GM12891 (cell line): ENCODE measurements around the gene PHEX.

Experiments
- DNase-seq: peaks from one replicate; pipeline ENCODE4 v3.0.0; 2011; ENCODE audit warnings: low spot score; ENCODE audit not compliant: insufficient read length
- FAIRE-seq: peaks from 2 replicates; lab custom pipeline; 2011; peaks lifted over from hg19 to GRCh38; lab: Jason Lieb, UNC
- PAX5 ChIP-seq: IDR thresholded peaks from 2 replicates; pipeline ENCODE4 v1.6.1; 2011; ENCODE audit warnings: low read length, moderate library complexity, mild to moderate bottlenecking; ENCODE audit not compliant: insufficient read depth, severe bottlenecking
- POLR2A ChIP-seq: IDR thresholded peaks from 2 replicates; pipeline ENCODE4 v1.6.1; 2011; ENCODE audit warnings: low read depth, low read length, control low read depth
- POLR2AphosphoS5 ChIP-seq: IDR thresholded peaks from 2 replicates; pipeline ENCODE4 v1.6.1; 2011; ENCODE audit warnings: low read depth, low read length, control low read depth
- POU2F2 ChIP-seq: IDR thresholded peaks from 2 replicates; pipeline ENCODE4 v1.6.1; 2011; ENCODE audit warnings: low read depth, mild to moderate bottlenecking, control low read depth, low read length, moderate library complexity
- SPI1 ChIP-seq: IDR thresholded peaks from 2 replicates; pipeline ENCODE4 v1.6.1; 2011; ENCODE audit warnings: low read depth, low read length, control low read depth
- TAF1 ChIP-seq: IDR thresholded peaks from 2 replicates; pipeline ENCODE4 v1.6.1; 2011; ENCODE audit warnings: low read depth, low read length, control low read depth

The PHEX gene

GRCh38 chrX:22063284-22063683 lies 31.2 kb downstream of the PHEX start:
- DNase-seq (peak; percentile 13), FAIRE-seq (peak; percentile 93)
- 0 out of 2 replicates have a peak, but pooled peaks have one; percentile 5 for TF ChIP-seq POU2F2
- TF ChIP-seq SPI1 = peak; percentile 79
- TF ChIP-seq TAF1 = no peak

- DNase-seq (no peak), FAIRE-seq (peak; percentile 63)
- TF ChIP-seq TAF1 (no peak), POLR2A (no peak), POU2F2 (no peak), POLR2AphosphoS5 (no peak), SPI1 (no peak), PAX5 (no peak)
These were observed 37.5 kb downstream of the PHEX start for GRCh38 chrX:22069586-22069985.

- TF ChIP-seq TAF1 (no peak), POLR2AphosphoS5 (no peak), POLR2A (no peak), SPI1 (no peak), PAX5 (no peak), POU2F2 (no peak)
- no peak for FAIRE-seq
- no peak for DNase-seq
These were observed 41.8 kb downstream of the PHEX start for GRCh38 chrX:22073928-22074327.

- FAIRE-seq (no peak), DNase-seq (no peak)
- TF ChIP-seq POLR2AphosphoS5 (no peak), SPI1 (no peak), POLR2A (no peak), PAX5 (no peak), TAF1 (no peak), POU2F2 (no peak)
These were observed 46.0 kb downstream of the PHEX start for GRCh38 chrX:22078117-22078516.

- TF ChIP-seq POU2F2 = no peak
- TF ChIP-seq POLR2AphosphoS5 = no peak
- TF ChIP-seq POLR2A = no peak
- TF ChIP-seq TAF1 = no peak
- TF ChIP-seq PAX5 = no peak
- TF ChIP-seq SPI1 = no peak
- FAIRE-seq (peak; percentile 87), DNase-seq (no peak)
These were observed 49.5 kb downstream of the PHEX start for GRCh38 chrX:22081475-22082092.

- FAIRE-seq (no peak), DNase-seq (no peak)
- no peak for TF ChIP-seq POLR2AphosphoS5
- no peak for TF ChIP-seq PAX5
- TF ChIP-seq POLR2A = no peak
- no peak for TF ChIP-seq POU2F2
- TF ChIP-seq TAF1 = no peak
- TF ChIP-seq SPI1 = no peak
These were observed 53.9 kb downstream of the PHEX start for GRCh38 chrX:22086003-22086402.

GRCh38 chrX:22087011-22087557 lies 55.0 kb downstream of the PHEX start:
- FAIRE-seq (no peak), DNase-seq (no peak)
- no peak for TF ChIP-seq POU2F2
- no peak for TF ChIP-seq TAF1
- TF ChIP-seq SPI1 = no peak
- no peak for TF ChIP-seq POLR2AphosphoS5
- TF ChIP-seq PAX5 = no peak
- no peak for TF ChIP-seq POLR2A

- FAIRE-seq = no peak
- no peak for DNase-seq
- no peak for TF ChIP-seq TAF1
- TF ChIP-seq PAX5 = no peak
- no peak for TF ChIP-seq POLR2A
- TF ChIP-seq SPI1 = no peak
- no peak for TF ChIP-seq POLR2AphosphoS5
- no peak for TF ChIP-seq POU2F2
These were observed 56.2 kb downstream of the PHEX start for GRCh38 chrX:22088326-22088725.

- no peak for DNase-seq
- TF ChIP-seq POLR2AphosphoS5 (no peak), POU2F2 (no peak), POLR2A (no peak), PAX5 (no peak), SPI1 (no peak), TAF1 (no peak)
- no peak for FAIRE-seq
These were observed 58.1 kb downstream of the PHEX start for GRCh38 chrX:22090181-22090580.

GRCh38 chrX:22093550-22093949 lies 61.4 kb downstream of the PHEX start:
- no peak for TF ChIP-seq POLR2A
- no peak for TF ChIP-seq POU2F2
- no peak for TF ChIP-seq SPI1
- TF ChIP-seq PAX5 = no peak
- no peak for TF ChIP-seq POLR2AphosphoS5
- no peak for TF ChIP-seq TAF1
- DNase-seq (no peak), FAIRE-seq (no peak)
